IPS-NIHi7 (cell line): ENCODE results near the gene MARK3.
A peak's percentile ranks its signal among the peaks of the same experiment; 100 is the strongest.

ENCODE experiments used
- DNase-seq: peaks from one replicate; pipeline ENCODE4 v3.0.0; 2012; ENCODE audit warnings: mixed read lengths; ENCODE audit errors: extremely low spot score

The MARK3 gene

DNA sequence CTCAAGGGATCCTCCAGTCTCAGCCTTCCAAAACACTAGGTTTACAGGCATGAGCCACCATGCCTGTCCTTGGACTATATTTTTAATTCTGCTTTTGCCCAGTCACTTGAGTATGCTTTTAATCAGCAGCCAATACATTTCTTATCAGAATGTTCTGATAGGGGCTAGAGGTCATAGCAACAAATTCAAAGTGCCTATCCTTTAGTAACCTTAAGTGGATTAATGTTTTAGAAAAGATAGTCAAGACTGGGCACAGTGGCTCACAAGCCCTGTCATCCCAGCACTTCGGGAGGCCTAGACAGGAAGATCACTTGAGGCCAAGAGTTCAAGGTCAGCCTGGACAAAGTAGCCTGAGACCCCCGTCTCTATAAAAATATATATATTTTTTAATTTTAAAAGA is 100.3 kb downstream of the MARK3 start:
- no peak for DNase-seq

DNA sequence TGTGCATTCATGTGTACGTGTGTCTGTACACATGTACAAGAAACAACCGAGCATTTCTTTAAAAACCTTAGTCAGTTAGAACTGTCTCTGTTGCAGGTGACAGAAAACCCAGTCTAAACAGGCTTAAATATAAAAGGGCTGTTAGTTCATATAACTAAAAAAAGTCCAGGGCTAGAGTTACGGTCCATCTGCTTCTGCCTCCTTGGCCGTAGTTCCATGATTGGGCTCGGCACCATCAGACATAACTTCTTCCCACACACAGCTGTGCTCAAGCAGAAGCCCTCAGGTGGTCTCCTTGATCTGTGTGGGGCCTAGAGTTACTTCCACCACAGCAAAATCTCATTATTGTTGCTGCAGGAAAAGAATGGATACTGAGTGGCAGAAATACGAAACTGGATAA is 102.9 kb downstream of the MARK3 start:
- DNase-seq = no peak

DNA sequence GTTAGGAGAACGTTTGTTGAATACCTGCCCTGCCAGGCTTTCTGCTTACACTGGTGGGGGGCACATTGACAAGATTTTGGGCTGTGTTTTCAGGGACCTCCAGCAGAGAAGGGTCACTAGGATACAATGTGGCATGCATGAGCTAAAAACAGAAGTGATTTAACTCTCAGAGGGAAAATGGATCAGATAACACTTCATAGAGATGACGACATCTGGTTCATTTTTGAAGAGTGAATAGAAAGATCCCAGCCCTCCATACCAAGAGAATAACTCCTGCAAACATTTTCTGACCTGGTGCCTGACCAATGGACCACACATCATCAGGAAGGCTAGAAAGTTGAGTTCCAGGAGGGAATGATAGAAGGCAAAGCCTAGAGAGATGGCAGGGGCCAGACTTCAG is 103.7 kb downstream of the MARK3 start:
- no peak for DNase-seq

DNA sequence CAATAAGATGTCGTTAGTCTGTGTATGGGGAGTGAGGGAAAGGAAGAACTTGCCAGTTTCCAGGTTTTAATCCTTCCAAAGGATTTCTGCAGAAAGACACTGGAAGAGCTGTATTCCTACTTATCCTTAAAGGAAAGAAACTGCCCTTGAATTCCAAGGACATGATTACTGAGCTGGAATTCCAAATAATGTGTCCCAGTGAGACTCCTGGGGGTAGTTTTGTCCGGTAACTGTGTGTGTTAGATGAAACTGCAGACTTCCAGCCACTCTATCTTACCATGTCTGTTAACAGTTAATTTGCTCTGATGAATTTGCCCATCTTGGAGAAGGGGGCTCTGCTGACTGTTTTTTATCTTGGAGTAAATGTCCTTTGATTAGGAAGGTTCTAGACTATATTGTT is 104.4 kb downstream of the MARK3 start:
- DNase-seq = no peak

DNA sequence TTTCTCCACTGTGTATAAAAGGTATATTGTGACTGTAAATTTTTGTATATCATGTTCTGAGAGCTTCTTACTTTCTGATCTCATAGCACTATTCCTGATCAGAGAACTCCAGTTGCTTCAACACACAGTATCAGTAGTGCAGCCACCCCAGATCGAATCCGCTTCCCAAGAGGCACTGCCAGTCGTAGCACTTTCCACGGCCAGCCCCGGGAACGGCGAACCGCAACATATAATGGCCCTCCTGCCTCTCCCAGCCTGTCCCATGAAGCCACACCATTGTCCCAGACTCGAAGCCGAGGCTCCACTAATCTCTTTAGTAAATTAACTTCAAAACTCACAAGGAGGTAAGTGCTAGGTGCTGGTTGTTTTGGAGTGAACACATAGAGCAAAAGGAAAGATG is 106.5 kb downstream of the MARK3 start:
- DNase-seq = no peak

DNA sequence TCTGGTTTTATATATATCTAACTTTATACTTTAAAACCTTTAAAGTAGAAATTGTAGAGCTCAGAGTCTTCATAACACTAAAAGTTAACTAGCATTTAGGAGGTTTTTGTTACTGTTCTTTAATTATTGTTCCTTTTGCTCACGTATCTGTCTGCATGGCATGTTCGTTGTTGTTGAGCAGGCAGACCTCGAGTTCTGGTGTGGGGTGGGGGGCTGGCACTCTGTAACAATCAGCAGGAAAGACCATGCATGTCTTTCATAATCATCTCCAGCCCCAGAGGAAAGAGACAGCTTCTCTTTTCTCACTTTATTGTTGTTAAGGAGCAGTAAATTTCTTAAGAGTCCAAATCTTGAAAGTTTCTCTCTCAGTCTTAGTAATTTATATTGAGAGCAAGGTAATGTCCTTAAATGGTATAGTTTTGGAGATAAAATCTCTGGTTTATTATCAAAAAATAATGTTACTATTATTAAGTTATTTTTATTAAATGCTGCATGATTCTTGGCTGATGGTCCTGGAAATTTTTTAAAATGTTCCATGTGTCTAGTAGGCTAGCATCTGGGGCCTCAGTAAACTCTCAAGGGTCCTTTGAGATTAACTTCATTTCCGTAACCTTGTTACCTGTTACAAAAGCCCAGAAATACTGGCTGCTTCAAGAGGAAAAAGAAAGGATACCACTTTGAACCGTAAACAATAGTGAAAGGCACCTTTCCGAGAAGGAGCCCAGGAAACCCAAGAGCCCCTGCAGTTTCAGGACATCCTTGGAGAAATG is 107.1 kb downstream of the MARK3 start:
- no peak for DNase-seq

DNA sequence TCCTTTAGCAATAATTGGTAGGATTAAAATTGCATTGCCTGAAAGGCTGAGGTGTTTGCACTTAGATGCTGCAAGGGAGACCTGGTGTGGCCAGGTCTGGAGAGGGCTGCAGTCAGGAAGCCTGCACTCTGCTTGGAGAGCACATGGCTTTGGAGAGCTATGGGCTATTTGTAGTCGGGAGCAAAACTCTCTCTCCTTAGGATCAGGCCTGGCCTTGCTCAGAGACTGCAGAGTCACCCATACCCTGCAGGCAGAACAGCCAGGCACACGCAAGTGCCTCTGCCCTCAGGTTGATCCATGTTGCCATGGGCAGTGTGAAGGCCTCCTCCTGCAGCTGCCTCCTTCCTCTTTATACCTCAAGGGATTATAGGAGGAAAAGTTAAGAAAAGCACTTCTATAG is 110.6 kb downstream of the MARK3 start:
- no peak for DNase-seq

DNA sequence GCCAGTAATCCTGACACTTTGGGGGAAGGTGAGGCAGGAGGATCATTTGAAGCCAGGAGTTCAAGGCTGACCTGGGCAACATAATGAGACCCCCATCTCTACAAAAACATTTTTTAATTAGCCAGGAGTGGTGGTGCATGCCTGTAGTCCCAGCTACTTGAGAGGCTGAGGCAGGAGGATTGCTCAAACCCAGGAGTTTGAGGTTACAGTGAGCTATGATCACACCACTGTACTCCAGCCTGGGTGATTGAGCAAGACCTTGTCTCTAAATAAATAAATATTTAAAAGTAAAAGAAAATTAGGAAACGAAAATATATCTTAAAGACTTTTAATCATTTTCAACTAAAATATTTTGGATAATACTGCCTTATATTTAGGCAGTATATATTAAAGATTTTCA is 111.6 kb downstream of the MARK3 start:
- no peak for DNase-seq

DNA sequence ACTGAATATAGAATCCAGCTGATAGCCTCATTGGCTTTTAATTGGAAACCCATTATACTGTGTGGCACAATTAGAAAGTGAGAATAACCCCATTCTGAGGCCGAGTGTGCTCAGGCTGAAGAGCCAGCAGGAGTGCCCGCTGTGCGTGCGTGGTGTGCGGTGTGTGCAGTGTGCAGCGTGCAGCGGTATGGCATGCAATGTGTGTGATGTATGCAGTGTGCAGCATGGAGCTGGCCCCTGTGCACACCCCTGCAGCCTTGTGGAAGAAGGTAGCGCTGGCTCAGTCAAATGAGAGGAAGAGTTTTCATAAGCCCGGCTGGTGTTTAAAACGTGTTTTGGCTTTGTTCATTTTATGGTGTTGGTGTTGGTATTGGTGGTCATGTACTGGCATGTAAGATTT is 114.5 kb downstream of the MARK3 start:
- DNase-seq = no peak

DNA sequence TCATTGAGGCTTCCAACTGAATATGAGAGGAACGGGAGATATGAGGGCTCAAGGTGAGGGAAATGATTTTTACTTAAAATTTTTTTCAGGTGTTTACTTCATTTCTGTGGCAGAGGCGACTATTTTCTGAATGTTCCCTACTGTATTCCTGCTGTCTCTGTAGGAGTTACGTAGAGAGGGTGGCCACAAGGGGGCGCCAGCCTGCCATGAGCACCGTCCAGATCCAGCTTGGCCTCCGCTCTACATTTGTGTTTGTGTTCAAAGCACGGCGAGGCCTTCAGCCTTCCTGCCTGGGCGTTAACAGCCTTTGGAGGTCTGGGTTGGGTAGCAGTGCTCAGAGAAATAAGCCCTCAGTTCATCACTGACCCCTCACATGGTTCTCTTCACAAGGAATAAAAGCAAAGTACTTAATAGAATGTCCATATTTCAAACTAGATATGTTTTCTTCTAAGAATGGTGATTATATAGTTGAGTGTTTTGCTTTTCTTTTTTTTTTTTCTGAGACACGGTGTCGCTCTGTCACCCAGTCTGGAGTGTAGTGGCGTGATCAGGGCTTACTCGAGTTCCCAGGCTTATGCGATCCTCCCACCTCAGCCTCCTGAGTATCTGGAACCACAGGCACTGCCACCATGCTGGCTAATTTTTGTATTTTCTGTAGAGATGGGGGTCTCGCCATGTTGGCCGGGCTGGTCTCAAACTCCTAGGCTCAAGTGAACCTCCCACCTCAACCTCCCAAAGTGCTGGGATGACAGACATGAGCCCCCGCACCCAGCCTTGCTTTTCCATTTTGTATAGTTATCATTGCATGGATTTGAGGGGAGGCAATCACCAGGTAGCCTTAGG is 115.2 kb downstream of the MARK3 start:
- DNase-seq = peak; percentile 89

DNA sequence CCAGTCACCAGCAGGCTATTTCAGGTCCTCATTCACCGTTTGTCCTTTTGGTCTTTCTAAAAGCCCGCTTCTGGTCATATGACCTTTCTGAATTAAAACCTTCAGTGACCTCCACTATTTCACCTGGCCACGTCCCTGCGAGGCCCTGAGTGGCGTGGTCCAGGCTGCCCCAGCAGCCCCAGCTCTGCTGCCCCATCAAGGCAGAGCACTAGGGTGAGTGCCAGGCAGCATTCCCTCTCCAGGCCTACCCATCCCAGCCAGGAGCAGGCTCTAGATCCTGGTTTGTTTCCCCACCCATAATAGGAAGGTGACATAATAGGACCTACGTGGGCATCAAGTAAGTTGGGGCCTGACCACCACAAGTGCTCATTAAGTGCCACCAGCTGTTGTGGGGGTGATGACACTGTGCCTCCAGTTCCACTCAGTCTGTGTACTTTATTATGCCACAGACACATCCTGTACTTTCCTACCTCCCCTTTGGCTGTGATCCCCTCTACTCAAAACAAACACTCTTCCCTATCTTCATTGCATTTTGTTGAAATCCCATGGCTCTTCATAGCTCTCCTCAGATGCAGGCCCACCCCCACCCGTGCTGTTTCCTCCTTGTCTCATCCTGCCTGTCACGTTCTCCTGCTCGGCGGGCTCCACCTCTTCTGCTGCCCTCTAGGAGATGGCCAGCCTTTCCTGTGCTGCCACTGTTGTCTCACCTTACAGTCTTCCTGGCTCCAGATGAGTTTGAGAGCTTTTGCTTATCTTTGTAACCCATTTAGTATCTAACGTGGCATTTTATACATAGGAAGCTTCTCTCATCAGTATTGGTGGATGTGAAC is 116.0 kb downstream of the MARK3 start:
- no peak for DNase-seq

DNA sequence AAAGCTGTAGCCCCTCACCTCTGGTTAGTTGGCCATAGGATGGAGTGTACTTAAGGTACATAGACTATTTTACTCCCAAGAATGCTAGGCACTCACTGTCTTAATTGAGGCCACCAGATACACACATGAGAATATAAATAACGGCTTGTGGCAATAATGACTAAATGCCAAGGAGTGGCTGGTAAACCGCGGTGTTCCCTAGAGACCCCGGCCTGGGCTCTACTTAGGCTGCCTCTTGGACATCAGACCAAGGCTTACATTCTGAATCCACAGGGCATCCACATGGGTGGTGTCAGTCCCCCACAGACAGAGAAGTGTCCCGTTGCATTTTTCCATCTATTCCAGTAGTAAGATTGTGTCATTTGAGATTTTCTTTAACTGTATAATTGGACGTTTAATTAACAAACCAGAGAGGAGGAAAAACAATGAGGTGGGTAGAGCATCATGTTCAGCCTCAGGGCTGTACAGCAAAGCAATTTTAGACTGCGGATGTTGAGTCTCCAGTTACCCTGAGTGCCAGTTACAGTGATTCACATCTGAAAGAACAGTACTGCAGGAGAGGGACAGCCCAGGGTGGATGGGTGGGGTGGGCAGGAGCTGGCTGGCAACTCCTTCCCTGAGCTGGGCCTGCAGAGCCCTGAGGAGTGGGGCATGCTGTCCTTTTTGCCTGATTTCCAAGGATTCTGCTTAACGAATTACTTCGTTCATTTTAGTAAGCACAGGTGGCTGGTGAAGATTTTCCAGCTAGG is 116.9 kb downstream of the MARK3 start:
- DNase-seq = no peak

DNA sequence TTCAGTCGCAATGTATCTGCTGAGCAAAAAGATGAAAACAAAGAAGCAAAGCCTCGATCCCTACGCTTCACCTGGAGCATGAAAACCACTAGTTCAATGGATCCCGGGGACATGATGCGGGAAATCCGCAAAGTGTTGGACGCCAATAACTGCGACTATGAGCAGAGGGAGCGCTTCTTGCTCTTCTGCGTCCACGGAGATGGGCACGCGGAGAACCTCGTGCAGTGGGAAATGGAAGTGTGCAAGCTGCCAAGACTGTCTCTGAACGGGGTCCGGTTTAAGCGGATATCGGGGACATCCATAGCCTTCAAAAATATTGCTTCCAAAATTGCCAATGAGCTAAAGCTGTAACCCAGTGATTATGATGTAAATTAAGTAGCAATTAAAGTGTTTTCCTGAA is 117.7 kb downstream of the MARK3 start:
- DNase-seq = no peak

DNA sequence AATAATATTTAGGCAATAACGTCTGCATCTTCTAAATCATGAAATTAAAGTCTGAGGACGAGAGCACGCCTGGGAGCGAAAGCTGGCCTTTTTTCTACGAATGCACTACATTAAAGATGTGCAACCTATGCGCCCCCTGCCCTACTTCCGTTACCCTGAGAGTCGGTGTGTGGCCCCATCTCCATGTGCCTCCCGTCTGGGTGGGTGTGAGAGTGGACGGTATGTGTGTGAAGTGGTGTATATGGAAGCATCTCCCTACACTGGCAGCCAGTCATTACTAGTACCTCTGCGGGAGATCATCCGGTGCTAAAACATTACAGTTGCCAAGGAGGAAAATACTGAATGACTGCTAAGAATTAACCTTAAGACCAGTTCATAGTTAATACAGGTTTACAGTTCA is 118.1 kb downstream of the MARK3 start:
- no peak for DNase-seq

DNA sequence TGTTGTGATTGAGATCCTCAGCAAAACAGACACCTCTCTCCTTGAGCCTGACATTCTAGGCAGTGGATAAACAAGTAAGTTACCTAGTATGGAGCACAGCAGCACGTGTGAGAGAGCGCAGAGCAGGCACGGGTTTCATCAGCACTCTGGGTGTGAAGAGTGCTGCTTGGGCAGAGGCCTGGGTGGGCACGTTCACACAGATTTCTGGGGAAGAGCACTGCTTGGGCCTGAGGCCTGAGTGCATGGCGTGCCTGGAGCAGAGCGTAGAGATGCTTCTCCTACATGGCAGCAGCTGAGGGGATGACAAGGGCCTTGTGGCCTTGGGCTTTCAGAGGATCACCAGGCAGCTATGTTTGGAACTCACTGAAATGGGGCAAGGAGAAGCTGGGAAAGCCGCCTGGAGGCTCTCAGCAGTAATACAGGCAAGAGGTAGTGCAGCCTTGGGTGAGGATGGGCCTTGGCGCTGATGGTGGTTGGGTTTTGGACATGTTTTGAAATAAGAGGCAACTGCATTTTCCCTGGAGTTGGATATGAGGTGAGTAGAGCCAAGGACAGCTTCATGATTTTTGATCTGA is 119.9 kb downstream of the MARK3 start:
- DNase-seq = peak; percentile 30

DNA sequence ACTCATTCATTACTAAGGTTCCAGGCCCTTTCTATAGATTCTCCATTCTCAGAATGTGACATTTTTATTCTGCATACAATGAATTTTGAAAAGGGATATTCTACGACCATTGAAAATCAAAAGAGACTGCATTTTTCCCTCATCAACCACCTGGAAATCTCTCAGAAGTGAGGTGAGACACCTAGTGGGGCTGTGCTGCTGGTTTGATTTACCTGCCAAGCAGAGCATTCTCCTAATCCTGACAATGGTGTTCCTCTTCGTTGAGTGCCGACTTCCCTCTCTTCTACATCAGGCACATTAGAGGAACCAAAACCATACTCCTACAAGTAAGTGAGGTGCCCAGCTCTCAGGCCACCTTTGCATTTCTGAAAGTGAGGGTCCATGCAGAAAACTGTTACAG is 122.5 kb downstream of the MARK3 start:
- no peak for DNase-seq

DNA sequence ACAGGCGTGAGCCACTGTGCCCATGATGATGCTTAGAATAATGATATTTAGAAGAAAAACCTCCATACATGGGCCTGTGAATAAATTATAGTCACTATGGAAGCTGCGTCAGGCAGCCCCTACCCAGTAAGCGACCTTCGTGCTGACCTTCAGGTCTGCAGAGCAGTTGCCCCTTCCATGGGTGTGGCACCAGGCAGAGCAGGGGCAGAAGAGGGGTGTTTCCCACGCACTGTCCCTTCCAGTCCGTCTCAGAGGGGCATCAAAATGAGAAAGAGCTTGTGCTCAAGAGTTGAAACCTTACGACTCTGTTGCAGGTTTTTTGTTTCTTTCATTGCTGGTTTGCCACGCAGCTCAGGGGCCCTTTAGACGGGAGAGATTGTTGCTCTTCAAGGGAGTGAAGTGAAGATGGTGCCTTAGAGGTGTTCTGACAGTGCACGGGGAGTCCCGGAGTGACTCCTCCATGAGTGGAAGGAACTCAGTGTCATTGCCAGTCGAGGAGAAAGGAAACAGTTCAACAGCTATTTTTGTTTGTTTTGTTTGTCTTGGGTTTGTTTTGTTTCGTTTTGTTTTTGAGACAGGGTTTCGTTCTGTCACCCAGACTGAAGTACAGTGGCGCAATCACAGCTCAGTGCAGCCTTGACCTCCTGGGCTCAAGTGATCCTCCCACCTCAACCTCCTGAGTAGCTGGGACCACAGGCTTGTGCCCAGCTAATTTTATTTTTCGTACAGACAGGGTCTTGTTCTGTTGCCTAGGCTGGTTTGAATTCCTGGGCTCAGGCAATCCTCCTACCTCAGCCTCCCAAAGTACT is 123.5 kb downstream of the MARK3 start:
- DNase-seq = no peak

DNA sequence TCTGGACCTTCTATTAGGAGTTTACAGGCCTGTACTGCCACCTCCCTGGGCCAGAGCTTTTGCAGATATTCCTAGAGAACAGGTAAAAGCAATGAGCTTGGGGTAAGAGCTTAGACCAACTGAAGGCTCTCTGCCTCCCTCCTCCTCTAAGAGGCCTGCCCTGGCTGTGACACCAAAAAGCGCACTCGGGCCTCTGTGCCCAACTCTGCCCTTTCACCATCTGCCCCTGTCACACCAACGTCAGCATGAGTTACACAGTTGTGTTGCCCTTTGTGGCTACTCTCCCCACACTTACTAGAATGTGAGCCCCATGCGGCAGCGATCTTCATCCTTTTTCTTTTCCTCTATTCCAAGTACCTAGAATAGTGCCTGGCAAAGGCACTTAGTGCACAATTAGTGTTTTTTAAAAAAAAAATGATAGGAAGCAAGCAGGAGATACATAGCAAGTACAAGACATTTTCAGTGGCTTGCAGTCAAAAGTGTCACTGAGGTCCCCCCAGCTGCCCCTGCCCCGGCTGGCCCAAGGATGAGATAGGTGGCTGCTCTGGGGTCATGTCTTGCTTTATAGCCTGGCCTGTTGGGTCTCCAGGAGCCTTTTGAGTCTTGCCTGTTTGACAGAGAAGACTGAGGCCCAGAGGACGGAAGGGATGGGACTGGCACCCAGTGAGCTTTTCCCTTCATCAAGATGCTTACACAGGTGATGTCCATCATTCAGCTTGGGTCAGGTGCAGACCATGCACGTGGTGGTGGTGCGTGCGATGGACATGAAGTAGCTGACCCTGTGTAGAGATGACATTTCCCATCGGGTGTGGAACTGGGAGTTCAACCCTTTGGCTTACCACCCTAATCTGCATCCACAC is 124.9 kb downstream of the MARK3 start:
- no peak for DNase-seq
